Cardiac muscle cell (in vitro differentiated cells and primary cell): ENCODE measurements around the gene STRN3. TPM values are rescaled to one million over a fixed set of nuclear protein-coding genes. Genes with fewer than 3 reads are reported as not detected.
"Not testable (repeated sequence)": the region's sequence is repeated elsewhere in the genome, so short reads cannot be mapped to it uniquely, and the experiment has no call there.

Experiments
- DNase-seq, 2 donors: peaks; one replicate each; pipeline versions ENCODE4 v3.0.0 to v3.0.0-alpha.2; 2010 to 2017; ENCODE audit warnings: low read depth in 1 of 2, low spot score in 1 of 2
- H3K27ac ChIP-seq: fragments of 200-600 bp; sonication (generic); 2 replicates; pipeline ENCODE4 v1.5.1; 2016
- H3K27me3 ChIP-seq: fragments of 200-600 bp; sonication (generic); 2 replicates; pipeline ENCODE4 v1.6.0; 2016; ENCODE audit warnings: control low read depth
- H3K36me3 ChIP-seq: fragments of 200-600 bp; sonication (generic); 2 replicates; pipeline ENCODE4 v1.5.1; 2016; ENCODE audit warnings: control low read depth
- H3K4me1 ChIP-seq: fragments of 200-600 bp; sonication (generic); 2 replicates; pipeline ENCODE4 v1.8.1; 2017; ENCODE audit warnings: low read depth, mild to moderate bottlenecking, mixed run types
- H3K4me3 ChIP-seq: fragments of 200-600 bp; sonication (generic); 2 replicates; pipeline ENCODE4 v1.5.1; 2016; ENCODE audit warnings: mild to moderate bottlenecking
- H3K9me3 ChIP-seq: fragments of 200-600 bp; sonication (generic); 2 replicates; pipeline ENCODE4 v1.5.1; 2017; ENCODE audit warnings: low read depth, mild to moderate bottlenecking, control low read depth
- polyA plus RNA-seq: library from polyadenylated mRNA; unstranded; fragments of >200 nt; fragmentation: Nextera tagmentation; extraction: Ambion mirVana; gene quantifications from 2 replicates; pipeline ENCODE4 v1.2.1, GENCODE V29; 2016
- total RNA-seq: library from RNA; depleted of rRNA; stranded (reverse); fragments of >200 nt; gene quantifications from 2 replicates; pipeline ENCODE4 v1.2.3, GENCODE V29; 2016
- TF ChIP-seq, protein P1 (sequence below): IDR thresholded peaks from 2 replicates; pipeline ENCODE4 v1.5.1; 2012; ENCODE audit warnings: low read depth, mild to moderate bottlenecking, low read length

Gene STRN3
- total and polyA plus RNA-seq, 2 experiments from 2014 or later = 18.1 to 57.3 TPM

DNA sequence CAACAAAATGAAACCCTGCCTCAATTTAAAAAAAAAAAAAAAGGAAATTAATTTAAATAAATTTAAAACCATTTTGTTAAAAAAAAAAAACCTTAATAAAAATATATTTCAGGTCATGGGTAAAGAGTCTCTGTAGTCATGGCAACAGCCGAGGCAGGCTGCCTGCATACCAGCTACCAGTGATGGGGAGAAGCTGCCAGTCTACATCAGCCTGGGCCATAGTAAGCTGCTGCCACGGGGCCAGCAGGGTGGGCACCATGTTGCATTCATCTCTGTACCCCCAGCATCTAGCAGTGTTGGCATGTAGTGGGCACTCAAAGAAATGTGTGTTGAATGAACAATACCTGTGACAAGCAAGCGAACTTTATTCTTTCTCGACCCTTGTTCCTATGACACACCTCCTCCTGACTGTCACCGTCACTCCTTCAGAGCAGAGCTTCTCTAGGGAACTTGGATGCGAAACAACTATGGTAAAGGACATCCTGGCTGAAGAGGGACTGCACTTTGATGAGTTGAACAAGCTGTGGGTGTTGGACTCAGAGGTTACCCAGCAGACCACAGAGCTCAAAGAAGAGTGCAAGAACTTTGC, 8.0 kb downstream of the STRN3 start:
- no peaks in the 10 kb centered on the region for H3K9me3 ChIP-seq
- no peak overlapping the region for H3K27ac ChIP-seq
- no peaks in the 10 kb centered on the region for H3K27me3 ChIP-seq
- no peak for DNase-seq
- TF ChIP-seq, protein P1, sequence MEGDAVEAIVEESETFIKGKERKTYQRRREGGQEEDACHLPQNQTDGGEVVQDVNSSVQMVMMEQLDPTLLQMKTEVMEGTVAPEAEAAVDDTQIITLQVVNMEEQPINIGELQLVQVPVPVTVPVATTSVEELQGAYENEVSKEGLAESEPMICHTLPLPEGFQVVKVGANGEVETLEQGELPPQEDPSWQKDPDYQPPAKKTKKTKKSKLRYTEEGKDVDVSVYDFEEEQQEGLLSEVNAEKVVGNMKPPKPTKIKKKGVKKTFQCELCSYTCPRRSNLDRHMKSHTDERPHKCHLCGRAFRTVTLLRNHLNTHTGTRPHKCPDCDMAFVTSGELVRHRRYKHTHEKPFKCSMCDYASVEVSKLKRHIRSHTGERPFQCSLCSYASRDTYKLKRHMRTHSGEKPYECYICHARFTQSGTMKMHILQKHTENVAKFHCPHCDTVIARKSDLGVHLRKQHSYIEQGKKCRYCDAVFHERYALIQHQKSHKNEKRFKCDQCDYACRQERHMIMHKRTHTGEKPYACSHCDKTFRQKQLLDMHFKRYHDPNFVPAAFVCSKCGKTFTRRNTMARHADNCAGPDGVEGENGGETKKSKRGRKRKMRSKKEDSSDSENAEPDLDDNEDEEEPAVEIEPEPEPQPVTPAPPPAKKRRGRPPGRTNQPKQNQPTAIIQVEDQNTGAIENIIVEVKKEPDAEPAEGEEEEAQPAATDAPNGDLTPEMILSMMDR = no peak
- H3K4me3 ChIP-seq = no peak overlapping the region
- H3K4me1 ChIP-seq = peaks cover 5% of the 10 kb centered on the region
- no peaks in the 10 kb centered on the region for H3K36me3 ChIP-seq

DNA sequence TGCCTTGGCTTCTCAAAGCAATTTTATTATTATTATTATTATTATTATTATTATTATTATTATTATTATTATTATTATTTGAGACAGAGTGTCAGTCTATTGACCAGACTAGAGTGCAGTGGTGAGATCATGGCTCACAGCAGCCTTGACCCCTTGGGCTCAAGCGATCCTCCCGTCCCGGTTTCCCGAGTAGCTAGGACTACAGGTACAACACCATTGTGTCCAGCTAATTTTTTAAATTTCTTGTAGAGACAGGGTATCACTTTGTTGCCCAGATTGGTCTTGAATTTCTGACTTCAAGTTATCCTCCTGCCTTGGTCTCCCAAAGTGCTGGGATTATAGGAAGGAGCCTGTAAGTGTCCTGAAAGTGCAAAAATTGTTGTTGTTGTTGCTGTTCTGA, 12.3 kb downstream of the STRN3 start:
- Histone ChIP-seq H3K36me3 (no peaks in the 10 kb centered on the region), H3K9me3 (no peaks in the 10 kb centered on the region), H3K4me3 (no peak overlapping the region), H3K27ac (no peak overlapping the region), H3K27me3 (no peaks in the 10 kb centered on the region), H3K4me1 (no peaks in the 10 kb centered on the region)
- TF ChIP-seq, protein P1 = no peak
- DNase-seq = no peak

DNA sequence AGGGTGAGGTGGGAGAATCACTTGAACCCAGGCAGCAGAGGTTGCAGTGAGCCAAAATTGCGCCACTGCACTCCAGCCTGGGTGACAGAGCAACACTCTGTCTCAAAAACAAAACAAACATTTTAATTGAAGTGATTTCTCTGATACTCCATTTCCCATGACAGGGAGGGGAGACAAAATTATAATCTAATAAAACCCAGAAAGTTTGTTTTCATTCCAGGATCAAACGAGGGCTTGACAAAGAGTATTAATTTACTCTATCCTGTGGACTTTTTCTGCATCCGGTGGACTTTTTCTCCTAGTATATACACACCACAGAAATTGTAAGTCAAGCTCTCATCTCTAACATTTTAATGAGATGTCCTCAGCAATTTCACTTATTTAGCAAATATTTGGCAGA, 15.2 kb downstream of the STRN3 start:
- H3K27ac ChIP-seq = no peak overlapping the region
- TF ChIP-seq, protein P1 = no peak
- H3K9me3 ChIP-seq = no peaks in the 10 kb centered on the region
- no peaks in the 10 kb centered on the region for H3K27me3 ChIP-seq
- H3K4me3 ChIP-seq = no peak overlapping the region
- no peaks in the 10 kb centered on the region for H3K4me1 ChIP-seq
- DNase-seq = no peak
- no peaks in the 10 kb centered on the region for H3K36me3 ChIP-seq

DNA sequence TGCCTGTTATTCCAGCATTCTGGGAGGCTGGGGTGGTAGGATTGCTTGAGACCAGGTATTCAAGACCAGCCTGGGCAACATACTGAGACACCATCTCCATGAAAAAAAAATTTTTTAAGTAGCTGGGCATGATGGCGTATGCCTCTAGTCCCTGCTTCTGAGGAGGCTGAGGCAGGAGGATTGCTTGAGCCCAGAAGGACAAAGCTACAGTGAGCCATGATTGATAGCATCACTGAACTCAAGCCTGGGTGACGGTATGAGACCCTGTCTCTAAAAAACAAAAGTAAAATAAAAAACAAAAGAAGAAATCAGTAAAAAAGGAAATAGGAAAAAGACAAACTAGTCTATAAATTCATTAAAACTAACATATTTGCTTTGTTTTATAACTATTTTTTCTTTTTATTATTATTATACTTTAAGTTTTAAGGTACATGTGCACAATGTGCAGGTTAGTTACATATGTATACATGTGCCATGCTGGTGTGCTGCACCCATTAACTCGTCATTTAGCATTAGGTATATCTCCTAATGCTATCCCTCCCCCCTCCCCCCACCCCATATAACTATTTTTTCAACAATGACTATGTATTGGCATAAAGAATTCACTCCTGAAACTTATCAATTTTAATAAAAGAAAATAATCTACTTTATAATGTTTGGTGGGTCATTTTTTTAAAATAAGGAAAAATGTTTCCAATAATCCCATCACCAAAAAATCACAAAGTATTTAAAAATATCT, 16.2 kb downstream of the STRN3 start:
- H3K9me3 ChIP-seq = no peaks in the 10 kb centered on the region
- no peaks in the 10 kb centered on the region for H3K36me3 ChIP-seq
- no peak overlapping the region for H3K4me3 ChIP-seq
- TF ChIP-seq, protein P1 = no peak
- no peaks in the 10 kb centered on the region for H3K27me3 ChIP-seq
- no peak for DNase-seq
- no peak overlapping the region for H3K27ac ChIP-seq
- H3K4me1 ChIP-seq = no peaks in the 10 kb centered on the region

DNA sequence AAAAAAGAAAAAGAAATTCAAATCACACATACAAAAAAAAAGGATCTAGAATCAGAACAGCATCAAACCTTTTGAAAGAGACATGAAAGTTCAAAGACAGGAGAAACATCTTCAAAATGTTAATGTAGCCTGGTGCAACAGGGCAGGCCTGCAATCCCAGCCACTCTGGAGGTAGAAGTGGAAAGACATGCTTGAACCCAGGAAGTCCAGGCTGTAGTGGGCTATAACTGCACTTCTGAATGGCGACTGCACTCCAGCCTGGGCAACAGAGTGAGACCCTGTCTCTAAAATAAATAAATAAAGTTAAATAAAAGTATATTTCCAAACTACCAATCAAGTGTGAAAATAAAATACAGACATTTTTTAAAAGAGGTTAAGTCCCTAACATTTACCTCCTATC, 19.5 kb downstream of the STRN3 start:
- H3K27me3 ChIP-seq = no peaks in the 10 kb centered on the region
- DNase-seq = no peak
- no peaks in the 10 kb centered on the region for H3K9me3 ChIP-seq
- TF ChIP-seq, protein P1 = no peak
- H3K4me3 ChIP-seq = no peak overlapping the region
- no peak overlapping the region for H3K27ac ChIP-seq
- H3K36me3 ChIP-seq = no peaks in the 10 kb centered on the region
- no peaks in the 10 kb centered on the region for H3K4me1 ChIP-seq

DNA sequence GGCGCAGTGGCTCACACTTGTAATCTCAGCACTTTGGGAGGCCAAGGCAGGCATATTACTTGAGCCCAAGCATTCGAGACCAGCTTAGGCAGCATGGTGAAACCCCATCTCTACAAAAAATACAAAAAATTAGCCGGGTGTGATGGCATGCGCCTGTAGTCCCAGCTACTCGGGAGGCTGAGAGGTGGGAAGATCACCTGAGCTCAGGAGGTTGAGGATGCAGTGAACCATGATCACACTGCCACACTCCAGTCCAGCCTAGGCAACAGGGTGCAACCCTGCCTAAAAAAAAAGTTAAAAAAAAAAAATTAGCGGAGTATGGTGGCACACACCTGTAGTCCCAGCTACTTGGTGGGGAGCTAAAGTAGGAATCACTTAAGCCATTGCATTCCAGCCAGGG, 22.2 kb downstream of the STRN3 start:
- H3K9me3 ChIP-seq, H3K27ac ChIP-seq, H3K27me3 ChIP-seq, DNase-seq, H3K4me3 ChIP-seq, H3K4me1 ChIP-seq, H3K36me3 ChIP-seq: not testable (repeated sequence)
